ENCODE measurements around the gene SPATS2.

GRCh38 chr12:49489720-49490119, 122.5 kb downstream of the SPATS2 start:
- no peak for TF ChIP-seq CTCF (conservative IDR thresholded peaks at IDR 0.05)
- no peak for TF ChIP-seq ZFX (IDR thresholded peaks at IDR 0.05)

Measured in C4-2B (cell line).